ENCODE results near the gene LYRM9.
A peak's percentile ranks its signal among the peaks of the same experiment; 100 is the strongest.

LYRM9 gene

DNA sequence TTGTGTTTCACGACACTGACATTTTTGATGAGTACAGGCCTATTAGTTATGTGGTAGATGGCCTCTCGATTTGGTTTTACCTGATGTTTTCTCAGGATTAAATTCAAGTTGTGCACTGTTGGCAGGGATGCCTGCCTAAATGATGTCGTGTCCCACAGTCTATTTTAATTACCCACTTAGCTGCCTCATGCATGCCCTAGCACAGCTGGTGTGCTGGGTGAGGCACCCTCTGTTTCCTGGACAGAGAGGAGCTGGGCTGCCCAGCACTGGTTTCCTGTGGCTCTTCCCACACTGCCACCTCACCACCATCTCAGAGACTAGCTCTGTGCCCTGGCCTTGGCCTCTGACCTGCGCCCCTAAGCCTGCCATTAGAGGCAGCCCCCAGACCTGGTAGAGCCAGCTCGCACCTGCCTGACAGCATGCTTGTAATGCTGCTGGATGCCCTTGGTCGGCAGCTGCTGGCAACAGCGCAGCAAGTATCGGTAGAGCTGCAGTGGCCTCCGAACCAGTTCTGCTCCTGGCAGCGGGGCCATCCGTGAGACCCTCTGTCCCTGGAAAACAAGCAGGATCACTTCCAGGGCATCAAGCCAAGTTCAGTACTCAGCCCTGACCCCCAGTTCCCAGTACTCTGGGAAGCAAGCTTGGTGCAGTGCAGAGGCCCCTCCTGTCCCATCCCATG lies 10.9 kb downstream of the LYRM9 start:
- ATAC-seq (ENCODE audit: low read depth) (no peak), DNase-seq (ENCODE audit: low spot score) (no peak)
- Histone ChIP-seq H3K27ac (ENCODE audit: poor library complexity, severe bottlenecking) (no peak overlapping the region), H3K9me3 (ENCODE audit: severe bottlenecking) (no peaks in the 10 kb centered on the region), H3K36me3 (ENCODE audit: low read depth) (no peaks in the 10 kb centered on the region), H3K27me3 (ENCODE audit: insufficient read depth, poor library complexity, severe bottlenecking) (no peaks in the 10 kb centered on the region), H3K4me1 (ENCODE audit: insufficient read depth, poor library complexity, severe bottlenecking) (no peaks in the 10 kb centered on the region), H3K4me3 (ENCODE audit: severe bottlenecking) (no peak overlapping the region)
- TF ChIP-seq, protein P1, sequence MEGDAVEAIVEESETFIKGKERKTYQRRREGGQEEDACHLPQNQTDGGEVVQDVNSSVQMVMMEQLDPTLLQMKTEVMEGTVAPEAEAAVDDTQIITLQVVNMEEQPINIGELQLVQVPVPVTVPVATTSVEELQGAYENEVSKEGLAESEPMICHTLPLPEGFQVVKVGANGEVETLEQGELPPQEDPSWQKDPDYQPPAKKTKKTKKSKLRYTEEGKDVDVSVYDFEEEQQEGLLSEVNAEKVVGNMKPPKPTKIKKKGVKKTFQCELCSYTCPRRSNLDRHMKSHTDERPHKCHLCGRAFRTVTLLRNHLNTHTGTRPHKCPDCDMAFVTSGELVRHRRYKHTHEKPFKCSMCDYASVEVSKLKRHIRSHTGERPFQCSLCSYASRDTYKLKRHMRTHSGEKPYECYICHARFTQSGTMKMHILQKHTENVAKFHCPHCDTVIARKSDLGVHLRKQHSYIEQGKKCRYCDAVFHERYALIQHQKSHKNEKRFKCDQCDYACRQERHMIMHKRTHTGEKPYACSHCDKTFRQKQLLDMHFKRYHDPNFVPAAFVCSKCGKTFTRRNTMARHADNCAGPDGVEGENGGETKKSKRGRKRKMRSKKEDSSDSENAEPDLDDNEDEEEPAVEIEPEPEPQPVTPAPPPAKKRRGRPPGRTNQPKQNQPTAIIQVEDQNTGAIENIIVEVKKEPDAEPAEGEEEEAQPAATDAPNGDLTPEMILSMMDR (IDR thresholded peaks at IDR 0.05; ENCODE audit: poor library complexity, severe bottlenecking): no peak

DNA sequence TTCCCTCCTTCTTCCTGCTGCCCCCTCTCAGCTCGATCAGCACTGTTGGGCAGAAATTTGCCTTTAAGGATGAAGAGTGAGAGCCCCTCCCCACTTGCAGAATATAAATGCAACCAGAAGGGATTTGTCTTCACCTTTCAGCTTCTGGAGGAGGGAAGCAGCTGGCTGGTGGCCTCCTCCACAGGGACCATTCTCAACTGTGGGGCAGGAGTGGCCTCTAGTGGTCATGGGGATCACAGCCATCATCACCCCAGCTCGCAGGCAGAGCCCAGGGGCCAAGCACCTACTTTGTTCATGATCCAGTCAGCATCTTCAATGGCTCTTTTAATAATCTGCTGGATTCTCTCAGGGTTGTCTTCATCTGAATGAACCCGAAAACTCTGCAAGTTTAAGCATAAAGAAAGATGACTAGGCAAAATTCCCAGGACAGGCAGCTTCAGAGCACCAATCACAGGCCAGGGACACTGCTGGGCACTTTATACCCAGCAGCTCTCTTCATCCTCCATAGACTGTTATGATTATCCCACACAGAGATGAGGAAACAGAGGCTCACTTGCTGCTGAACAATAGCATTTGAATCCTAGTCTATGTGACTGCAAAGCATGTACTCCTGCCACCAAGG lies 13.1 kb downstream of the LYRM9 start:
- DNase-seq (ENCODE audit: low spot score) (no peak), ATAC-seq (ENCODE audit: low read depth) (peak; percentile 91)
- Histone ChIP-seq H3K4me3 (ENCODE audit: severe bottlenecking) (no peak overlapping the region), H3K27me3 (ENCODE audit: insufficient read depth, poor library complexity, severe bottlenecking) (no peaks in the 10 kb centered on the region), H3K36me3 (ENCODE audit: low read depth) (no peaks in the 10 kb centered on the region), H3K4me1 (ENCODE audit: insufficient read depth, poor library complexity, severe bottlenecking) (no peaks in the 10 kb centered on the region), H3K27ac (ENCODE audit: poor library complexity, severe bottlenecking) (no peak overlapping the region), H3K9me3 (ENCODE audit: severe bottlenecking) (no peaks in the 10 kb centered on the region)
- TF ChIP-seq, protein P1 (IDR thresholded peaks at IDR 0.05; ENCODE audit: poor library complexity, severe bottlenecking): peak; percentile 87

DNA sequence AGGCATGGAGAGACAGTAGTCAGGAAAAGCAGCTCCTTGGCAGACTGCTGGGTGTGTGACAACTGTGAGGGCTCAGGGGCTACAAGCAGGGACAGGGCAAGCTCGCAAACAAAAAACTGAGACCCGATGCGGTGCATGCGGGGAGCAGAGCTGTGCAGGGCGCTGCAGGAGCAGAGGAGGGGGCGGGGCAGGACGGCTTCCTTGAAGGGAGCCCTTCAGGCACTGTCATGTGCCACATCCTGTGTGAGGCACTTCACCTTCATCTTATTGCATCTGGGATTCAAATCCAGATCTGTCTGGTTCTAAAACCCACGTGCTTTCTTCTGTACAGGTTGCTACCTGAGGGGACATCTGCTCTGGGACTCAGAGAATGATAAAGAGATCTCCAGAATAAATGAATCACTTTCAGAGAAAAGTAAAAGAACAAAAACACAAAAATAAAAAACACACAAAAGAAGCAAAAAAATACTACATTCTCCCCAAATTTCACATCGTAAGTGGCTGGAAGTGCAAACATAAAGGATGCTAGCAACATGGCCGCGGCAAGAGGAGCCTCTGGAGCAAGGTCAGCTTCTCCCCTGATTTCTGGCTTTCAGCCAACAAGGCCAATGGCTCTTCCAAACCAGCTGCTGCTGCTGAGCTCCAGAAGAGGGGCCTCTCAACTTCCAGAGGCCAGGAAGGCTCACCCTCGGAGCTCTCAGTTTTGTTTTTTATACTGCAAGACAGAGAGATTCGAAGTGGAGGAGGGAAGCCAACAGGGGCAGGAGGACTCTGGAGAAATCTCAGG lies 14.2 kb downstream of the LYRM9 start:
- H3K27me3 ChIP-seq (ENCODE audit: insufficient read depth, poor library complexity, severe bottlenecking): no peaks in the 10 kb centered on the region
- H3K9me3 ChIP-seq (ENCODE audit: severe bottlenecking): no peaks in the 10 kb centered on the region
- no peak for DNase-seq (ENCODE audit: low spot score)
- ATAC-seq (ENCODE audit: low read depth): no peak
- H3K36me3 ChIP-seq (ENCODE audit: low read depth): no peaks in the 10 kb centered on the region
- H3K27ac ChIP-seq (ENCODE audit: poor library complexity, severe bottlenecking): no peak overlapping the region
- no peaks in the 10 kb centered on the region for H3K4me1 ChIP-seq (ENCODE audit: insufficient read depth, poor library complexity, severe bottlenecking)
- TF ChIP-seq, protein P1 (IDR thresholded peaks at IDR 0.05; ENCODE audit: poor library complexity, severe bottlenecking): no peak
- no peak overlapping the region for H3K4me3 ChIP-seq (ENCODE audit: severe bottlenecking)

DNA sequence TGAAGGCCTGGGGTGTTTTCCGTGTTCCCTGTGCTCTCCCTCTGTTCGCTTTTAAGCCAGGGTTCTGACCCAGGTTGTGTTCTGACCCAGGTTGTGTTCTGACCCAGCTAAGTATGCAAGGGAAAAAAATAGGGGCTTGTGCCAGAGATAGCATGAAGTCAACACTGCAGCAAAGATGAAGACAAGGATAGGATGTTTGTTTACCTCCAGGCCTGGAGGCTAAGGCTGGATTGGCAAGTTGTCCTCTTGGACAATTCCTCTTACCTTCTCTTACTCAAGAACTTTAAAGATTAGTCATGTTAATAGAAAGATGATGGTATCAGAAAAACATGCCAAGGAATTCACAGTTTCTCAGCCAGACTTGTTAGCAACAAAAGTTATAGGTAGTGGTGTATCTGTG lies 19.4 kb downstream of the LYRM9 start:
- no peaks in the 10 kb centered on the region for H3K9me3 ChIP-seq (ENCODE audit: severe bottlenecking)
- no peaks in the 10 kb centered on the region for H3K36me3 ChIP-seq (ENCODE audit: low read depth)
- no peak overlapping the region for H3K4me3 ChIP-seq (ENCODE audit: severe bottlenecking)
- no peak overlapping the region for H3K27ac ChIP-seq (ENCODE audit: poor library complexity, severe bottlenecking)
- H3K27me3 ChIP-seq (ENCODE audit: insufficient read depth, poor library complexity, severe bottlenecking): no peaks in the 10 kb centered on the region
- no peak for DNase-seq (ENCODE audit: low spot score)
- ATAC-seq (ENCODE audit: low read depth): peak; percentile 41; the same call in 2 of the 3 replicates
- no peaks in the 10 kb centered on the region for H3K4me1 ChIP-seq (ENCODE audit: insufficient read depth, poor library complexity, severe bottlenecking)
- TF ChIP-seq, protein P1 (IDR thresholded peaks at IDR 0.05; ENCODE audit: poor library complexity, severe bottlenecking): no peak

Measured in RWPE2 (cell line).